IMR-90 (cell line): ENCODE data around the gene FAM47E. TPM values are rescaled to one million over a fixed set of nuclear protein-coding genes. Genes with fewer than 3 reads are reported as not detected.

Experiments
- ATAC-seq: fragments of 200-7000 bp; cut with Tn5 transposase; 2 replicates; pipeline ENCODE4 v1.9.1; 2020; ENCODE audit warnings: low read depth, mild to moderate bottlenecking, moderate library complexity
- BruUV-seq: library from RNA; stranded (reverse); fragments of 400-500 nt; replicated peaks from 2 replicates; lab custom pipeline; 2021; lab: Mats Ljungman, UMichigan
- CTCF ChIA-PET: fragments of 300-600 bp; formaldehyde crosslinking; extraction: SDS; loops from one replicate; lab custom pipeline; 2021; ENCODE audit warnings: antibody characterized with exemption; lab: Yijun Ruan, JAX
- POLR2A ChIA-PET: fragments of 300-600 bp; sonication (Branson Sonifier 250); formaldehyde crosslinking; loops from one replicate; lab custom pipeline; 2022; ENCODE audit warnings: antibody characterized with exemption; ENCODE audit not compliant: unreplicated experiment; lab: Charles Lee
- DNase-seq: peaks from one replicate; pipeline ENCODE4 v3.0.0; 2013
- H2AFZ ChIP-seq: replicated peaks from 2 replicates; pipeline ENCODE3; 2013; ENCODE audit warnings: low read length, mild to moderate bottlenecking; ENCODE audit not compliant: poor library complexity
- H2AK5ac ChIP-seq: 2 replicates; pipeline ENCODE4 v1.6.1; 2013; ENCODE audit warnings: low read depth, low read length, inconsistent platforms
- H2AK9ac ChIP-seq: replicated peaks from 2 replicates; pipeline ENCODE3; 2013; ENCODE audit warnings: mild to moderate bottlenecking, low read depth, low read length, moderate library complexity; ENCODE audit not compliant: poor library complexity
- H2BK120ac ChIP-seq: 2 replicates; pipeline ENCODE4 v1.6.1; 2013; ENCODE audit warnings: low read depth, low read length, inconsistent platforms
- H2BK15ac ChIP-seq: 3 replicates; pipeline ENCODE4 v1.6.1; 2013; ENCODE audit warnings: low read depth, low read length, inconsistent platforms
- H2BK20ac ChIP-seq: 2 replicates; pipeline ENCODE4 v1.6.1; 2013; ENCODE audit warnings: low read depth, mild to moderate bottlenecking, inconsistent platforms, low read length, moderate library complexity
- H2BK5ac ChIP-seq: 2 replicates; pipeline ENCODE4 v1.6.1; 2013; ENCODE audit warnings: mild to moderate bottlenecking, low read depth, low read length, inconsistent platforms; ENCODE audit not compliant: poor library complexity, severe bottlenecking
- H3K14ac ChIP-seq: replicated peaks from 2 replicates; pipeline ENCODE4 v1.6.1; 2013; ENCODE audit warnings: low read depth, low read length, inconsistent platforms
- H3K18ac ChIP-seq: 2 replicates; pipeline ENCODE4 v1.6.1; 2013; ENCODE audit warnings: low read depth, low read length, control low read depth
- H3K23ac ChIP-seq: 2 replicates; pipeline ENCODE4 v1.6.1; 2013; ENCODE audit warnings: low read depth, low read length, inconsistent platforms
- H3K27ac ChIP-seq: 2 replicates; pipeline ENCODE4 v1.5.1; 2013; ENCODE audit warnings: mild to moderate bottlenecking, control low read depth, low read length; ENCODE audit not compliant: insufficient read depth
- H3K27me3 ChIP-seq: 2 replicates; pipeline ENCODE4 v1.6.1; 2013; ENCODE audit warnings: low read length; ENCODE audit not compliant: control insufficient read depth, insufficient read depth
- H3K36me3 ChIP-seq: 2 replicates; pipeline ENCODE4 v1.6.1; 2013; ENCODE audit warnings: low read length, mixed read lengths; ENCODE audit not compliant: control insufficient read depth, insufficient read depth
- H3K4ac ChIP-seq: 2 replicates; pipeline ENCODE4 v1.6.1; 2013; ENCODE audit warnings: low read depth, low read length, inconsistent platforms
- H3K4me1 ChIP-seq: 2 replicates; pipeline ENCODE4 v1.6.1; 2013; ENCODE audit warnings: low read length, mixed read lengths; ENCODE audit not compliant: control insufficient read depth, insufficient read depth
- H3K4me2 ChIP-seq: 2 replicates; pipeline ENCODE4 v1.6.1; 2013; ENCODE audit warnings: low read depth, mild to moderate bottlenecking, control low read depth, low read length, moderate library complexity
- H3K4me3 ChIP-seq: 2 replicates; pipeline ENCODE4 v1.5.1; 2013; ENCODE audit warnings: low read depth, mild to moderate bottlenecking, control low read depth, low read length, moderate library complexity; ENCODE audit not compliant: insufficient read depth
- H3K56ac ChIP-seq: 2 replicates; pipeline ENCODE4 v1.6.1; 2013; ENCODE audit warnings: low read length, inconsistent platforms; ENCODE audit not compliant: insufficient read depth; ENCODE audit errors: extremely low read depth
- H3K79me1 ChIP-seq, 2 experiments: 2 replicates each; pipeline ENCODE4 v1.6.1; 2013; ENCODE audit warnings: low read length in 2 of 2, inconsistent platforms in 1 of 2, low read depth in 1 of 2
- H3K9ac ChIP-seq: 2 replicates; pipeline ENCODE4 v1.6.1; 2013; ENCODE audit warnings: low read depth, low read length, control low read depth
- H3K9me1 ChIP-seq: 2 replicates; pipeline ENCODE4 v1.6.1; 2013; ENCODE audit warnings: low read length, inconsistent platforms; ENCODE audit not compliant: insufficient read depth
- H3K9me3 ChIP-seq: 2 replicates; pipeline ENCODE4 v1.6.1; 2013; ENCODE audit warnings: low read length; ENCODE audit not compliant: control insufficient read depth, insufficient read depth
- H4K20me1 ChIP-seq: 2 replicates; pipeline ENCODE4 v1.6.1; 2013; ENCODE audit warnings: low read length, inconsistent platforms; ENCODE audit not compliant: insufficient read depth
- H4K5ac ChIP-seq: 2 replicates; pipeline ENCODE4 v1.6.1; 2013; ENCODE audit warnings: mild to moderate bottlenecking, low read depth, low read length, control low read depth
- H4K8ac ChIP-seq, 2 experiments: 2 replicates each; pipeline ENCODE4 v1.6.1; 2013; ENCODE audit warnings: low read depth in 2 of 2, low read length in 2 of 2, control low read depth in 1 of 2, inconsistent platforms in 1 of 2
- H4K91ac ChIP-seq: 2 replicates; pipeline ENCODE4 v1.6.1; 2013; ENCODE audit warnings: low read depth, low read length, inconsistent platforms; ENCODE audit not compliant: insufficient read depth
- MAFK ChIP-seq: IDR thresholded peaks from 2 replicates; pipeline ENCODE4 v1.6.1; 2012; ENCODE audit warnings: low read depth, low read length, improper control_type of control experiment
- MXI1 ChIP-seq: IDR thresholded peaks from 2 replicates; pipeline ENCODE4 v1.6.1; 2012; ENCODE audit warnings: low read depth, mild to moderate bottlenecking, low read length, moderate library complexity, borderline replicate concordance
- RFX5 ChIP-seq: IDR thresholded peaks from 2 replicates; pipeline ENCODE4 v1.8.0; 2012; ENCODE audit warnings: low read depth, mild to moderate bottlenecking, low read length, moderate library complexity
- WGBS, 2 experiments: methylation state at CpG; one replicate each; pipeline versions ENCODE4 v1.1.5 to v1.1.7; 2013; ENCODE audit warnings: missing lambda C conversion rate in 2 of 2; ENCODE audit not compliant: insufficient read length in 1 of 2; ENCODE audit errors: extremely low coverage in 2 of 2; 5-methylcytosine and 5-hydroxymethylcytosine counted together
- dilution Hi-C: fragments of 300-500 bp; cut with HindIII; formaldehyde crosslinking; loops from one replicate; pipeline ENCODE4 v1.14.3; 2018; ENCODE audit warnings: low sequenced_read_pairs; ENCODE audit not compliant: unreplicated experiment
- in situ Hi-C: fragments of 300-500 bp; cut with MboI; formaldehyde crosslinking; loops from 3 replicates; pipeline ENCODE4 v1.14.3; 2019; ENCODE audit warnings: low sequenced_read_pairs, inconsistent platforms, mixed read lengths
- intact Hi-C: fragments of 100-400 bp; cut with micrococcal nuclease; formaldehyde crosslinking; loops from 2 replicates; pipeline ENCODE4 v1.10.0; 2022
- polyA plus RNA-seq, 3 experiments: library from polyadenylated mRNA; depleted of rRNA; stranded (reverse); fragments of >200 nt; gene quantifications; 2 replicates each; pipeline ENCODE4 v1.2.3, GENCODE V29; 2012; ENCODE audit warnings: low replicate concordance in 1 of 3
- total RNA-seq: library from RNA; depleted of rRNA; stranded (reverse); fragments of >200 nt; gene quantifications from 2 replicates; pipeline ENCODE4 v1.2.3, GENCODE V29; 2012

FAM47E gene
- total and polyA plus RNA-seq, 2 of the 4 experiments (the other 2 are of a cell fraction), result 0.05 TPM; not detected in 1

GRCh38 chr4:76233967-76234678, 17.4 kb upstream of the FAM47E start:
- intact Hi-C loops, result no loop called here

More at GRCh38 chr4:76233967-76234678, 17.4 kb upstream of the FAM47E start:
- Histone ChIP-seq H3K79me1 (no peaks in the 10 kb centered on the region), H2AFZ (no peak overlapping the region), H3K9me1 (no peaks in the 10 kb centered on the region), H3K4me3 (no peak overlapping the region), H3K4me1 (no peaks in the 10 kb centered on the region), H4K8ac (no peak overlapping the region), H2BK20ac (no peak overlapping the region), H3K36me3 (no peaks in the 10 kb centered on the region), H2BK5ac (no peak overlapping the region), H3K9ac (no peak overlapping the region), H3K4me2 (no peak overlapping the region), H4K91ac (no peak overlapping the region), H3K18ac (no peak overlapping the region), H2BK120ac (no peak overlapping the region), H2AK5ac (no peak overlapping the region), H3K27me3 (peaks cover 7% of the 10 kb centered on the region), H3K4ac (no peak overlapping the region), H3K14ac (no peak overlapping the region), H2BK15ac (no peak overlapping the region), H2AK9ac (no peak overlapping the region), H3K27ac (no peak overlapping the region), H4K5ac (no peak overlapping the region), H3K23ac (no peak overlapping the region), H4K20me1 (no peaks in the 10 kb centered on the region), H3K9me3 (peaks cover 2% of the 10 kb centered on the region), H3K56ac (no peak overlapping the region)
- no peak for DNase-seq
- no TSS peak for BruUV-seq
- in situ Hi-C loops (no loop called here), dilution Hi-C loops (no loop called here)
- CTCF ChIA-PET, result no interaction called here
- no peak for ATAC-seq
- 100% methylated on average over 1 of the region's 14 CpGs; no CpG with 5 or more reads in 1 of the 2 experiments for WGBS, 2 experiments
- POLR2A ChIA-PET, result interaction anchor here (0.6 kb wide), 1 partner anchor 1502 kb away, joined by 3 read pairs; no protein-coding TSS in a partner anchor
- TF ChIP-seq MXI1 (no peak), MAFK (no peak), RFX5 (no peak)
